ENCODE measurements around the gene SLC9A1.
A peak's percentile ranks its signal among the peaks of the same experiment; 100 is the strongest.
"Not testable (repeated sequence)": the region's sequence is repeated elsewhere in the genome, so short reads cannot be mapped to it uniquely, and the experiment has no call there.

The SLC9A1 gene

GRCh38 chr1:27132624-27133023 lies 22.3 kb downstream of the SLC9A1 start:
- DNase-seq (ENCODE audit: low read depth in 2 of 2): no peak

GRCh38 chr1:27132147-27132546 lies 22.8 kb downstream of the SLC9A1 start:
- DNase-seq (ENCODE audit: low read depth in 2 of 2): no peak

GRCh38 chr1:27130798-27131197 lies 24.1 kb downstream of the SLC9A1 start:
- DNase-seq (ENCODE audit: low read depth in 2 of 2): no peak

- no peak for DNase-seq (ENCODE audit: low read depth in 2 of 2)
Observed at GRCh38 chr1:27129225-27129624, 25.7 kb downstream of the SLC9A1 start.

GRCh38 chr1:27127419-27127818 lies 27.5 kb downstream of the SLC9A1 start:
- no peak for DNase-seq (ENCODE audit: low read depth in 2 of 2)

- no peak for DNase-seq (ENCODE audit: low read depth in 2 of 2)
Observed at GRCh38 chr1:27126391-27126790, 28.5 kb downstream of the SLC9A1 start.

GRCh38 chr1:27125125-27125524 lies 29.8 kb downstream of the SLC9A1 start:
- not testable (repeated sequence) for DNase-seq (ENCODE audit: low read depth in 2 of 2)

GRCh38 chr1:27124405-27124804 lies 30.5 kb downstream of the SLC9A1 start:
- no peak for DNase-seq (ENCODE audit: low read depth in 2 of 2)

GRCh38 chr1:27122652-27123051 lies 32.3 kb downstream of the SLC9A1 start:
- DNase-seq (ENCODE audit: low read depth in 2 of 2): no peak

- DNase-seq (ENCODE audit: low read depth in 2 of 2): no peak
Observed at GRCh38 chr1:27120854-27121253, 34.1 kb downstream of the SLC9A1 start.

- DNase-seq (ENCODE audit: low read depth in 2 of 2): no peak
Observed at GRCh38 chr1:27118440-27118689, 36.6 kb downstream of the SLC9A1 start.

GRCh38 chr1:27117733-27118439 lies 37.0 kb downstream of the SLC9A1 start:
- DNase-seq (ENCODE audit: low read depth in 2 of 2): no peak

- DNase-seq (ENCODE audit: low read depth in 2 of 2): no peak
Observed at GRCh38 chr1:27116697-27117096, 38.2 kb downstream of the SLC9A1 start.

GRCh38 chr1:27116232-27116631 lies 38.7 kb downstream of the SLC9A1 start:
- no peak for DNase-seq (ENCODE audit: low read depth in 2 of 2)

- DNase-seq (ENCODE audit: low read depth in 2 of 2): no peak
Observed at GRCh38 chr1:27114546-27114945, 40.4 kb downstream of the SLC9A1 start.

GRCh38 chr1:27113861-27114260 lies 41.1 kb downstream of the SLC9A1 start:
- no peak for DNase-seq (ENCODE audit: low read depth in 2 of 2)

GRCh38 chr1:27111626-27112573 lies 43.0 kb downstream of the SLC9A1 start:
- peak; percentile 25 to 29 for DNase-seq (ENCODE audit: low read depth in 2 of 2)

GRCh38 chr1:27109103-27109822 lies 45.7 kb downstream of the SLC9A1 start:
- no peak for DNase-seq (ENCODE audit: low read depth in 2 of 2)

- DNase-seq (ENCODE audit: low read depth in 2 of 2): no peak
Observed at GRCh38 chr1:27108588-27108987, 46.3 kb downstream of the SLC9A1 start.

GRCh38 chr1:27106561-27107323 lies 48.2 kb downstream of the SLC9A1 start:
- no peak for DNase-seq (ENCODE audit: low read depth in 2 of 2)

- DNase-seq (ENCODE audit: low read depth in 2 of 2): no peak
Observed at GRCh38 chr1:27105018-27105417, 49.9 kb downstream of the SLC9A1 start.

- no peak for DNase-seq (ENCODE audit: low read depth in 2 of 2)
Observed at GRCh38 chr1:27103498-27103897, 51.4 kb downstream of the SLC9A1 start.
